ENCODE measurements around the gene CDX2. TPM values are rescaled to one million over a fixed set of nuclear protein-coding genes. Genes with fewer than 3 reads are reported as not detected.

CDX2 gene, protein sequence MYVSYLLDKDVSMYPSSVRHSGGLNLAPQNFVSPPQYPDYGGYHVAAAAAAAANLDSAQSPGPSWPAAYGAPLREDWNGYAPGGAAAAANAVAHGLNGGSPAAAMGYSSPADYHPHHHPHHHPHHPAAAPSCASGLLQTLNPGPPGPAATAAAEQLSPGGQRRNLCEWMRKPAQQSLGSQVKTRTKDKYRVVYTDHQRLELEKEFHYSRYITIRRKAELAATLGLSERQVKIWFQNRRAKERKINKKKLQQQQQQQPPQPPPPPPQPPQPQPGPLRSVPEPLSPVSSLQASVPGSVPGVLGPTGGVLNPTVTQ
- total RNA-seq, result 0.48 TPM in 1 of 2 replicates, not detected in the other

GRCh38 chr13:27969082-27969865, at the start of gene CDX2:
CDX2 (minus strand) TSS chr13:27969315; CDS start chr13:27969006, 309 bp downstream.

GRCh38 chr13:27988520-27988919, 19.4 kb upstream of the CDX2 start, which contains the start of gene URAD:
URAD (minus strand) TSS chr13:27988693; CDS start chr13:27988637, 56 bp downstream.

DNA sequence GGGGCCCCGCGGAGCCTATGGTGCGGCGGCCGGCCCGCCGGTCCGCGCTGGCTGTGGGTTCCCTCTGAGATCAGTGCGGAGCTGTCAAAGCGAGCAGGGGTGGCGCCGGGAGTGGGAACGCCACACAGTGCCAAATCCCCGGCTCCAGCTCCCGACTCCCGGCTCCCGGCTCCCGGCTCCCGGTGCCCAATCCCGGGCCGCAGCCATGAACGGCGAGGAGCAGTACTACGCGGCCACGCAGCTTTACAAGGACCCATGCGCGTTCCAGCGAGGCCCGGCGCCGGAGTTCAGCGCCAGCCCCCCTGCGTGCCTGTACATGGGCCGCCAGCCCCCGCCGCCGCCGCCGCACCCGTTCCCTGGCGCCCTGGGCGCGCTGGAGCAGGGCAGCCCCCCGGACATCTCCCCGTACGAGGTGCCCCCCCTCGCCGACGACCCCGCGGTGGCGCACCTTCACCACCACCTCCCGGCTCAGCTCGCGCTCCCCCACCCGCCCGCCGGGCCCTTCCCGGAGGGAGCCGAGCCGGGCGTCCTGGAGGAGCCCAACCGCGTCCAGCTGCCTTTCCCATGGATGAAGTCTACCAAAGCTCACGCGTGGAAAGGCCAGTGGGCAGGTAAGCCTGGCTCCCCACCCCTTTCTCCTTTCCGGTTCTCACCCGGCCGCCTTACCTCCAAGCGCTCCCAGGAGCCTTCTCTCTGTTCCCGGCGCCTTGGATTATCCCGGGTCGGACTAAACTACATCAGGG, 49.0 kb downstream of the CDX2 start, which contains the start of gene PDX1:
PDX1 (plus strand) TSS at position 67 of the 743 bp plus-strand sequence; CDS start at position 206, 139 bp downstream.

Other genes with a start within 250 kb of the CDX2 start
- gene GSX1, start 176.8 kb downstream of the CDX2 start, total RNA-seq, result not detected in 2 replicates
- not detected in 2 replicates for gene PDX1, start 49.3 kb downstream of the CDX2 start, total RNA-seq
- gene URAD, start 19.4 kb upstream of the CDX2 start, total RNA-seq, result not detected in 2 replicates
- gene FLT3, start 131.3 kb upstream of the CDX2 start, total RNA-seq, result not detected in 2 replicates
- gene PAN3, start 169.2 kb upstream of the CDX2 start, total RNA-seq, result 13.0 and 14.7 TPM in 2 replicates

Data from tracheal epithelial cell (primary cell).